Stimulated activated CD4-positive, alpha-beta T cell treated with anti-CD3 and anti-CD28 coated beads, TNF-alpha, amount 100 ng/mL, for 1 hour (primary cell): ENCODE measurements around the gene BAAT.

Source experiments
- DNase-seq, 3 donors: peaks; one replicate each; pipeline ENCODE4 v3.0.0-alpha.2; 2020; ENCODE audit warnings: low read depth in 3 of 3, low spot score in 1 of 3

BAAT gene

GRCh38 chr9:101398930-101399642, 14.3 kb upstream of the BAAT start:
- no peak for DNase-seq

DNA sequence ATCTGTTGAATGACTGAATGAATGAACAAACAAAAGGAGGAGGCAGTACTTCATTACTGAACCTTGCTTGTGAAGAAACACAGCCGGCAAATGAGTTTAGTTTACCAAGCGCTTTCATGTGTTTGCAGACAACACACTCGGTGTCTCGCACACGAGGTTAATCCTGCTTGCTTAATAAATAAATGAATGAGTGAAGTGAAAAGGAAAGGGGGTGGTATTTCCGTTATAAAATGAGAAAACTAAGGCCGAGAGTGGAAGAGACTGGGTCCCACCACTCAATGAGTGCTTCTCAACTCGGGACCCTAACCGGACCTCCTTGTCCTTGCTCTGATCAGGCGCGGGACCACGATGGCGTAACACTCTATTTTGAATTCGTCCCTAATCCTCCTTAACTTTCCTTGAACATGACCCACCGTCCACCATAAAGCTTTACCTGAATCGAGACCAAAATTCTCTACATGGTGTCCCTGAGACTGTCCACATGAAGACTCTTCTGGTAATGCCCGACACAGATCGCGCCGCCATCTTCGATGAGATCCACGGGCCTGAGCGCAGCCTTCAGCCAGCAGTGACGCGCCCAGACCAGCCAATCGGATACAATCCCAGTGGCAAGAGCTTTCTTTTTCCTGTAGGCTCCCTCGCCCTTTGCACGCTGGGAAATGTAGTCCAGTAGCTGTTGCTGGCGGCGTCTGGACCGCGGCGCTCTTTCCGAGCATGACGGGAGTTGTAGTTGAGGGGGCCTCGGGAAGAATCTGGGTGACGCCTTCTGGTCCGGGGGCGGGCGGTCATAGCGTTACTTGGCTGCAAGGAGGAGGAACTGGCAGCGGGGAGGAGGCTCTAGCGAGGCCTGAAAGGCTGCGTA, 13.5 kb upstream of the BAAT start, which contains the start of the genes MRPL50 and ZNF189:
TSS of gene MRPL50 (minus strand) at position 551 of the 862 bp plus-strand sequence. CDS start at position 525, 26 bp downstream.
TSS of gene ZNF189 (plus strand) at position 784 of the 862 bp plus-strand sequence. CDS start 306 bp downstream, outside the sequence.
- DNase-seq = peak; percentile 89

- DNase-seq = no peak
These were observed 12.9 kb upstream of the BAAT start for GRCh38 chr9:101397746-101398067.

DNA sequence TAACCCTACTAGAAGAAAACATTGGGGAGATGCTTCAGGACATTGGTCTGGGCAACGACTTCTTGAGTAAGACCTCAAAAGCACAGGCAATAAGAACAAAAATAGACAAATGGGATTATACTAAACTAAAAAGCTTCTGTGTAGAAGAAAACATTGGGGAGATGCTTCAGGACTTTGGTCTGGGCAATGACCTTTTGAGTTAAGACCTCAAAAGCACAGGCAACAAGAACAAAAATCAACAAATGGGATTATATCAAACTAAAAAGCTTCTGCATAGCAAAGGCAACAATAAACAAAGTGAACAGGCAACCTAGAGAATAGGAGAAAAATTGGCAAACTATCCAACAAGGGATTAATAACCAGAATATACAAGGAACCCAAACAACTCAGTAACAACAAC, 9.9 kb upstream of the BAAT start:
- DNase-seq = no peak

DNA sequence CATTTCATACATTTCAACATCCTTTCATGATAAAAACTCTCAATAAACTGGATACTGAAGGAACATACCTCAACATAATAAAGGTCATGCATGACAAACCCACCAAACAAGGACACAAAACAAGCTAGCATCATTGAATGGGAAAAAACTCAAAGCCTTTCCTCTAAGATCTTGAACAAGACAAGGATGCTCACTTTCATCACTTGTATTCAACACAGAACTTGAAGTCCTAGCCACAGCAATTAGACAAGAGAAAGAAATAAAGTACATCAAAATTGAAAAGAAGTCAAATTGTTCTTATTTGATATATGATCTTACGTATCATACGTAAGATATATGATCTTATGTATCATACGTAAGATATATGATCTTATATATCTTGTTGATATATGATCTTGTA, 8.3 kb upstream of the BAAT start:
- no peak for DNase-seq

- DNase-seq = no peak
These were observed 3.7 kb upstream of the BAAT start for GRCh38 chr9:101388507-101388993.

DNA sequence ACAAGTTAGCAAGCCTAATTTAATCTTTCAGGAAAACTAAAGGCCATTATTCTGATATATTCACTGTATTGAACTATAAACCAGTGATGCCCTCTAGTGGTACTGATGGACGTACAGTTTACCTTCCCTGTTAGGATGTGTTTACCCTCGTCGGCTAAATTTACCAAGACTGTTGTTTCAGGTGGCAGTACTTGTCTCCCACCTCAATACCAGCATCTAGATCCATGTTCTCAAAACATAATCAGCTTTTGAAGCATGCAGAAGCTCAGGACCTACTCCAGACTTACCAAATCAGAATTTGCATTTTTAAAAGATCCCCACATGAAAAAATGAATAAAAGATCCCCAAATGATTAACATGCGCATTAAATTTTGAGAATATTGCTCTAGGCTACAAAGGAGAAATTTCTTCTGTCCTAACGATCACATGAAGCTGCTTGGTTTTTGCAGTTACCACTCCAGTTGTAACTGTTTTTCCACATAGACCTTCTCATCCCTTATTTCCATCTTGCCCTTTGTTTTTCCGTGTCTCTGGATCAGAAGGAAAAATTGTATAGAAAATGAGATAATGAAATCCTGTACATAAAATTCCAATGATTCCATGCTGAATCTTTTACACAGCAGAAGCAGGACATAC, 3.2 kb upstream of the BAAT start:
- no peak for DNase-seq

DNA sequence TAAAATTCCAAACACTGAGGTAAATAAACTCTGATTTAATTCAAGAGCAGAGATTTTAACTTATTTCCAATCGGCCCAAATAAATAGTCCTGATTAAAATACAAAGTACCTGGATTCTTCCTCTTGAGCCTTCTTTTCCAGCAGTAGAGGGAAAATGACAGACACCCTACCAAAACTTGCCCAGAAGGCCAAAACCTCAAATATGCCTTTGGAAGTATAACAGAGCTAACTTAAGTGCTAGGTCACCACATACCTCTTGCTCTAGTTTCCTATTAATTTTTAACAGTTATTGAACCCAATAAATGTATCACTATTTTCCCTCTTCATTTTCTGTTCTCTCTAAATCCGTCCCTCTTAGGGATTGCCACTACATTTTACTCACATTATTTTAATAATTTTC, 1.4 kb downstream of the BAAT start:
- DNase-seq = no peak

DNA sequence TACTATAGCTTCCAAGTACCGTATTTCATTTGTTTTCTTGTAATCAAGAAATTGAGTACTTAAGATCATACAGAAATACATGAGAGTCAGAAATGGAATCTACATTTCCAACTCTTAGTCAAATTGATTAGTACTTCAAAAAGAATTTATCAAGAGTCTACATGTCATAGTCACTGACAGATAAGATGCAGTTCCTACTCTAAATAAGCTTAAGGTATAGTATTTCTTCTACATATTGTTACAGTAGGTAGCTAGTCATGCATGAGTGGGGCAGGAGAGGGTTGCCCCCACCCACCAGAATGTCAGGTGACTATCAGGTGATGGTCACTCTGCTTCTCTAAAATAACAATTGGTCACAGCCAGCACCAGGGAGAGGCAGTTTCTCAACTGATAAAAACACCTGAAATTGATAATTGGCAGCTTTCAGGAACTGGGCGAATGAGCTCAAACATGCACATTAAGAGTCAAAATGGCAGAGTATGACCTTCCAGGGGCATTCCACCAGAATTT, 2.9 kb downstream of the BAAT start:
- DNase-seq = no peak

- no peak for DNase-seq
These were observed 3.7 kb downstream of the BAAT start for GRCh38 chr9:101381118-101381517.

DNA sequence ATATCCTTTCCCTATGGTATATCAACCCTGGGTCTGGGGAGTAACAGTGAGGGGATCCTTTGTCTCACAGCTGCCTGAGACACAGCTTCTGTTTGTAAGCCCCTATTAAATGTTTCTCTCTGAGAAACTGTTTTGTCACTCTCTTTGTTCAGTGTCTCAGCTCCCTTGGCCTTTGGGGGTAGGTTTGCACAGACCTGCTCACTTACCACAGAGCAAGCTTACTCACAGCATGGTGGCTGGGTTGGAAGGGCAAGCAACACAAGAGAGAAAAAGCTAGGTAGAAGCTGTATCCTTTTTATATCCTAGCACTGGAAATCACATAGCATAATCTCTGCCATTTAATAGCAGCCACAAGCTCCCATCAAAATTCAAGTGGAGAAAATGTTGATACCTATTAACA, 4.5 kb downstream of the BAAT start:
- no peak for DNase-seq

DNA sequence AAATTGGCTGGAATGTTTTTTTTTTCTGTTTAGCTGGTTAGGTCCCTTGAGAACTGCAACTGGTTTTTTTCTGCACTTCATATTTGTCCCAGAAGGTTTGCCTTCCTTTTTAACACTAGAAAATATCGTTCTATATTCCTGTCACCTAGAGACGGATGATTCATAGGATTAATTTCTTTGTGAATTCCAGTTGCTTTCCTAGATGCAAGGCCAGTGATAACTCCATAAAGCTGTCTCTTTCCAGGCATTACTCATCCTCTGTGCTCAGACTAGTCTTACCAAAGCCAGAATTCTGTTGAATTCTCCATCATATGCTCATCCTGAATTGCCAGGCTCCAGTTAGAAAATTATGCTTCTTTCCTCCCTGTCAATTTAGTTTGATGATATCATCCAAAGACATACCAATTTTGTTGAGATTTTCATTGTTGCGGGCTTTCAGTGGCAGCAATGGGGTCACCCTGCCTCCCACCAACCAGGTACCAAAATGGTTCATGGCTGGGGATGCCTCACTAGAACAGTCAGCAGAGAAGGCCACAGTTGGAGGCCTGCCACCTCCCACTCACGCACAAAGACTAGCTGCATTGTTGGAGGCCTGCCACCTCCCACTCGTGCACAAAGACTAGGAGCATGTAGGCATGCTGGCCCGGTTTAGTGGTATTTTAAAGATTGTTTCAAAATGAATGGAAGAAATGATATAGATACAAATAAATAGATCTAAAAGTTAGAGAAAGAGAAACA, 8.5 kb downstream of the BAAT start:
- DNase-seq = no peak

DNA sequence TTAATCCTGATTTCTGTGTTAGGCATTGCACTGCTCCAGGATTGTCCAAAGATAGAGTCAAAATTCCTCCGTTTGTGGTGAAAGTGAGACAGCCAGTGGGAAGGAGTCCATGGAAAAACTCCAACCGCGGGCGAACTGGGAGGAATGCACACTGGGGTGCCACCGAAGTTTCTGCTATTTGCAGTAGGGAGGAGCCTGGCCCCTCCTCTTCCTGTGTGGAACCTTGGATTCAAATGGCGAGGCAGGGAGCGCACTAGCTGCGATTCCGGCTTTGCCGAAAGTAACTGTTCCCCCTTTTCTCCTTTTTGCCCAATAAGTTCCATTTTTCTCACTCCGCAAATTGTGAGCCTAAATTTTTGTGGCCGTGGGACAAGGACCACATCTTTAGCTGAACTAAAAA, 9.3 kb downstream of the BAAT start:
- no peak for DNase-seq

DNA sequence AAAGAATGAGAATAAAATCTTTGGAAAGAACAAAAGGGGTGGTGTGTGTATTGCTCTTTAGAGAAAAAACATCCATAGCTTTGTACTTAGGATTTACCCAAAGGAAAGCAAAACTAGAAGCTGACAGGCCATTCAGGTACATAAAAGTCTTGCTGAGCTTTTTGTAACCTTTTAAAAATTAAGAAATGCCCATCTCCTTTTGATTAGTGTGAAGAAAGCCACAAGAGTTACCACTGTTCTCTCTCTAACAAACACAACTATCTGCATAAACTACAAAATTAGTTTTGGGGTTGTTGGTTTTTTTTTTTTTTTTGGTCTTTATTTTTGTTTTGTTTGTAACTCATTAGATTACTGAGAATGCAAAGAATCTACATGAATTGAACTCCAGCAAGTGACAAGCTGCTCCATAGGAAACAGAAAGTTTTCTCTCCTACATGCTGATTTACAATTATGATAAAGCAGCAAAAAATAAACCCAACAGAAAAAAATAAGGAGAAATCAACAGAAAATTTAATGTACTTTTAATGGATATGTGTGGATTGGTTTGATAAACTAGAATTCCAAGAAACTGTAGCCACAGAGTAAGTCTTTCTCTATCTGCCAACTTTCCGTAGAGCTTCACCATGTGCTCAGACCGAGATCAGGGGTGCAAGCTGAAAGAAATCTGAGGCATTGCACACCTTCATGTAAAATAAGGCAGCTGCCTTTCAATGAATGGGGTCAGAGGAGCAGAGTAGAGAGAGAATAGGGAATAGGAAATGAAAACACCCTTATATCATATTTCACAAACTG, 12.3 kb downstream of the BAAT start:
- no peak for DNase-seq

GRCh38 chr9:101371813-101372212, 13.0 kb downstream of the BAAT start:
- no peak for DNase-seq

DNA sequence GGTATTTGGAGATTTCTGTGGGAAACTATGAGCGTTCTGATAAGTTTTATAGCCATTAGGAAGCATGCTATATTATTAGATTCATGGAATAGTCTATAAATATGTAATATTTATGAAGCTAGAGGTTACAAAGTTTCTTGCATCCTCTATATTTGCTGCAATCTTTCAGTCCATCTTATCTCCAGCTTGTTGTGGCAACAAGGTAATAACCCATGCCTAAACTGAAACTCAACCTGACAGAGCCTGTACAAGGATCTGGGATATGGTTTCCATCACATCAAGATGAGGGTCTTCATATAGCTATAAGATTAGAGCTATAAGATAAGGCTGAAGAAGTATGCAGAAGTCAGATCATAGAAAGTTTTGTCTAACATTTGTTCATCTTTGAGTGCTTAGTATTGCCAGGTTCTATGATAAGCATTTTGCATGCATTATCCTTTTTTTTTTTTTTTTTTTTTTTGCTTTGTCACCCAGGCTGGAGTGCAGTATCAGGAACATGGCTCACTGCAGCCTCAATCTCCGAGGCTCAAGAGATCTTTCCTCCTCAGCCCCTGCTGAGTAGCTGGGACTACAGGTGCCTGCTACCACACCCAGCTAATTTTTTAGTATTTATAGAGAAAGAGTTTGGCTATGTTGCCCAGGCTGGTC, 14.8 kb downstream of the BAAT start:
- no peak for DNase-seq

GRCh38 chr9:101369286-101369685, 15.5 kb downstream of the BAAT start:
- no peak for DNase-seq

DNA sequence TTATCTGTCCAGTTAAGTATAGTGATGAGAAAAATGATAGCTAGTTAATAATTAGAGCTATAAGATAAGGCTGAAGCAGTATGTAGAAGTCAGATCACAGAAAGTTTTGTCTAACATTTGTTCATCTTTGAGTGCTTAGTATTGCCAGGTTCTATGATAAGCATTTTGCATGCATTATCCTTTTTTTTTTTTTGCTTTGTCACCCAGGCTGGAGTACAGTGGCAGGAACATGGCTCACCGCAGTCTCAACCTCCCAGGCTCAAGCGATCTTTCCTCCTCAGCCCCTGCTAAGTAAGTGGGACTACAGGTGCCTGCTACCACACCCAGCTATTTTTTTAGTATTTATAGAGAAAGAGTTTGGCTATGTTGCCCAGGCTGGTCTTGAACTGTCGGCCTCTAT, 17.5 kb downstream of the BAAT start:
- DNase-seq = no peak

GRCh38 chr9:101366038-101366756, 18.6 kb downstream of the BAAT start:
- no peak for DNase-seq
